ENCODE measurements around the gene UBQLN1.
"Not testable (repeated sequence)": the region's sequence is repeated elsewhere in the genome, so short reads cannot be mapped to it uniquely, and the experiment has no call there.

Gene UBQLN1

DNA sequence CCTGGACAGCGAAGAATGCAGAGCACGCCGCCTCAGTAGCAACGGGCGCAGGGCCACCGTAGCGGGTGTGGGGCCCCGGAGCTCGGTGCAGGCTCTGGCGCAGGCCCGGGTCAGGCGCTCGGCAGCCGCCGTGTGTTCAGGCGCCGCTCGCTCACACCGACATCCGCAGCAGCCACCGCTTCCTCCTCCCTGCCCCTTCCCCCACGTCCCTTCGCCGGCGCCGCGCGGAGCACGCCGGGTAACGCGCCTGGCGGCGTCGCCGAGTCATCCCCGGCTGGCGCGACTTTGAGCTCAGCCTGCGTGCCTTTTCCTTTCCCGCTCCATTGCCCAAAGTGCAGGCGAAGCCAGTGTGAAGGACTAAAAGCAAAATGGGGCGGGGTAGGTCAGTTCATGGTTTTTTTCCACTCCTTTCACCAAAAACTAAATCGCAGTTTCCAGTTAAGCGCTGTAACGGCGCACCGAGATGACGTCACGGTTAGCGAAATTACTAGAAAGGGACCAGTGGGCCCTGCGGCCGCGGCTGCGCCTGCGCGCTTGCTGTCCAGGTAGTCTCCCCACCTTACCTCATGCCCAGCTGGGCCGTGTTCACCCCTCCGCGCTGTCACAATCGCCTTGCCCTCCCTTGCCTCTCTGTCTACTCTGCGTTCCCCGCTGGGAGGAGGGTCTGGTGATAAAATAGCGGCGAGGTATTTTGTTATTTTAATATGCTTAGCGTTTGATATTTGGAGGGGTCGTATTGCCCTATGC is at the start of gene UBQLN1:
TSS of gene UBQLN1 (minus strand) at position 191 of the 747 bp plus-strand sequence. CDS start 279 bp downstream, outside the sequence.
- in situ Hi-C loops (cut with MboI; ENCODE audit: low sequenced_read_pairs): no loop called here

DNA sequence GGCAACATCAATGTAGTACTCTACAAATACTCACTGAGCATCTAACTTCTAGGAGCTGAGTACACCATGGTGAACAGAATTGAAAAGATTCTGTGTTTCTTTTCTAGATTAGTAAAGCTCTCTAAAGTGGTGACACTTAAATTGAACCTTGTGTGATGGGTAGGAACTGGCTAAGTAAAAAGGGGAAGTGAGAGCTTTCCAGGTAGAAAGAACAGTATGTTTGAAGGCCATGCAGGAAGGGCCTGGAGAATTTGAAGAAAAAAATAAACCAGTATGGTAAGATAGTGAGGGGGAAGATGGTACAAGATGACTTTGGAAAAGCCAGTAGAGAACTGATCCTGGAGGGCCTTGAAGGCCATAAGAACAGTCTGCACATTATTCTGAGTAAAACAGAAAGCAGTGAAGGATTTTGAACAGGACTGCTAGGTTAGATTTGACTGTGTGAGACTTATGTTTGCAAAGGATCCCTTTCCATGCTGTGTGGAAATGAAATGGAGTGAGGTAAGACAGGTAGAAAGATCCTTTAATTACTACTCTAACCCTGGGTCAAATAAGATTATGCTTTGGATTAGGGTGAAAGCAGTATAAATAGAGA is 46.7 kb upstream of the UBQLN1 start:
- in situ Hi-C loops (cut with MboI; ENCODE audit: low sequenced_read_pairs): no loop called here

DNA sequence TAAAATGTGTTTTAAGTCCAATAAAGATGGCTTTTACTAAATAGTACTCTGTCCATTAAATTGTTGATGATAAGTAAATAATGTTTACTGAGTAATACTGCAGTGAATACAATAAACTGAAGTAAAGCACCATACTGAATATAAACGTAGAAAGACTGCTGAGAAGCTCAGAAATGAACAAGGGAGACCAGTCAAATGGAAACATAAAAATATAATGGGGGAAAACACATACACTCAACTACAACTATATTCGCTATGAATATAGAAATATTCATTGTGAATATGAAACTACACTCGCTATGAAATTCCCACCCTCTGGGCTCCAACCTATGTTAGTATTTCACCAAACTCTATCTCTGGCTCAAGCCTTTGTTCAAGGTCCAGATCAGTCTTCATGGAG is 41.9 kb upstream of the UBQLN1 start:
- in situ Hi-C loops (cut with MboI; ENCODE audit: low sequenced_read_pairs): no loop called here

DNA sequence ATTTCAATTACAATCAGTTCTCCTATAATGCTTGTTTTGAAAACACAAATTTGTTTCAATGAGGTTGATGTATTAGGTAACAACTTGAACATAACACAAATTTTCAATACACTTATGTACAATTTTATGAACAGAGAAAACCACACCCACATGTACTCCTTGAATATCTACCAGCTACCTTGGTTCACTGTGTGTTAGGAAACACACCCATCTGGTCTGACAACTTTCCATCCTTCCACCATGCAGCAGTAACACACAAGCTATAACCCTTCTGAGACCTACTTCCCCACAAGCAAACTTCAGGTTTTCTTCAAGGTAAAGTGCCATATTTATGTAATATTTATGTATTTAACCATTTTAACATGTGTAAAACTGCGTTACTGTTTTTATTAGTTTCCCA is 36.4 kb upstream of the UBQLN1 start:
- in situ Hi-C loops (cut with MboI; ENCODE audit: low sequenced_read_pairs): no loop called here

DNA sequence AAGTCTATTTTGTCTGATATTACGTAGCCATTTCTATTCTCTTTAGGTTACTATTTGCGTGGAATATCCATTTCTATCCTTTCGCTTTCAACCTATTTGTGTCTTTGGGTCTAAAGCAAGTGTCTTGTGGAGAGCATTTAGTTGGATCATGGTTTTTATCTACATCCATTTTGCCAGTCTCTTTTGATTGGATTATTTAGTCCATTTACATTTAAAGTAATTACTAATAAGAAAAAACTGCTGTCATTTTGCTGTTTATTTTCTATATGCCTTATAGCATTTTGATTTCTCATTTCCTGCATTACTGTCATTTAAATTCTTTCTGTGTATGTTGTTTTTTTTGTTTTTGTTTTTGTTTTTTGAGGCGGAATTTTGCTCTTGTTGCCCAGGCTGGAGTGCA is 26.0 kb upstream of the UBQLN1 start:
- in situ Hi-C loops (cut with MboI; ENCODE audit: low sequenced_read_pairs): no loop called here

DNA sequence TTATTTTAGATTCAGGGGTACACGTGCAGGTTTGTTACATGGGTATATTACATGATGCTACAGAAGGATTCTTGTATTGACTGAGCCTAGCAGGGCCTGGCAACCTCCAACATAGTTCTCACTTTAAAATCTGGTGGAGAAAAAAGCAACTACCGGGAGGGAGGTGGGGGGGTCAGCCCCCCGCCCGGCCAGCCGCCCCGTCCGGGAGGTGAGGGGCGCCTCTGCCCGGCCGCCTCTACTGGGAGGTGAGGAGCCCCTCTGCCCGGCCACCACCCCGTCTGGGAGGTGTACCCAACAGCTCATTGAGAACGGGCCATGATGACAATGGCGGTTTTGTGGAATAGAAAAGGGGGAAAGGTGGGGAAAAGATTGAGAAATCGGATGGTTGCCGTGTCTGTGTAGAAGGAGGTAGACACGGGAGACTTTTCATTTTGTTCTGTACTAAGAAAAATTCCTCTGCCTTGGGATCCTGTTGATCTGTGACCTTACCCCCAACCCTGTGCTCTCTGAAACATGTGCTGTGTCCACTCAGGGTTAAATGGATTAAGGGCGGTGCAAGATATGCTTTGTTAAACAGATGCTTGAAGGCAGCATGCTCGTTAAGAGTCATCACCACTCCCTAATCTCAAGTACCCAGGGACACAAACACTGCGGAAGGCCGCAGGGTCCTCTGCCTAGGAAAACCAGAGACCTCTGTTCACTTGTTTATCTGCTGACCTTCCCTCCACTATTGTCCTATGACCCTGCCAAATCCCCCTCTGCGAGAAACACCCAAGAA is 21.0 kb upstream of the UBQLN1 start:
- in situ Hi-C loops (cut with MboI; ENCODE audit: low sequenced_read_pairs): not testable (repeated sequence)

DNA sequence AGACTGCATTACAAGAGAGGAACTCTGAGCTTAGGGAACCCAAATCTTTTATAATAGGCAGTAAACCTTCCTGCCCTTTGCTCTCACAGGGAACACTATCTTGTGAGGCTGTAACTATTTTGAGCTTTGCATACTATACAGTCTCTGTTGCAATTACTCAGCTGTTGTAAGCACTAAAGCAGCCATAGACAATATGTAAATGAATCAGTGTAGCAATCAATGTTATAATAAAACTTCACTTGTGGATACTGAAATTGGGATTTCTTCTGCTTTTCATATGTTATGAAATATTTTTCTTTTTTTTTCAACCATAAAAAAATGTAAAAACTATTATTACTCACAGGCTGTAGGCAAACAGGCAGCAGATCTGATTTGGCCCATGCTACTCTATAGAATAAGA is 16.7 kb upstream of the UBQLN1 start:
- in situ Hi-C loops (cut with MboI; ENCODE audit: low sequenced_read_pairs): no loop called here

DNA sequence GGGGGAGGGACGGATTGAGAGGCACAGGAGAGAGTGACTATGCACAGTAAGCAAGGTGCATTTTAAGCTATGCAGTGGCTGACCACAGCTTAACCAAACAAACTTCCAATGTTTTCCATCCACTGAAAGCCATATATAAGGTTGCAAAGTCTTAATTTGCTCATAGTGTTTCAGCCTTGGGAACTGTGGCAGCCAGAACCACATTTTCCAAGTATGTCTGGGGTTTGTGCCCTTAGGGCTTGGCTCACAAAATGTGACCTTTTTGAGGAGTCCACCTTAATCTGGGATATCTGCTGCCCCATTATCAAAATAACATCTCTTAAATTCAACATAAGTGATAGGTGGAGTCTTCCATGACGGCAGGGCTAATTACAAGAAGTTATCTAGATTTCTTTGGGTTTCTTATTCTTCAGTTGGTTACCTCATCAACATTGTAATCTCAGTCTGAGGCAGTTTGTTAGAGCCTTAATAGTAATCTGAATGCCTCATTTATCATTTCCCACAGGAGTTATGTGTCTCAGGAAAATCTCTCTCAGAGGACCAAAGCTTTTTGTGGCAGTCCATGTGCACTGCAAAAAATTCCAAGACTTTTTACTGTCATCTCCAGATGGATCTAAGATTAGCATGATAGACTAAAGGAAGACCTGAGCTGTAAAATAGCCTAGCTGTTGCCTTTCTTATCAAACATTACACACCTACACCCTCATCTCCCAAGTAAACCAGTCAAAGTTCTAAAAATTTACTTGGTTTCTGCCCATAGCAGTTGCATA is 15.2 kb upstream of the UBQLN1 start:
- in situ Hi-C loops (cut with MboI; ENCODE audit: low sequenced_read_pairs): no loop called here

DNA sequence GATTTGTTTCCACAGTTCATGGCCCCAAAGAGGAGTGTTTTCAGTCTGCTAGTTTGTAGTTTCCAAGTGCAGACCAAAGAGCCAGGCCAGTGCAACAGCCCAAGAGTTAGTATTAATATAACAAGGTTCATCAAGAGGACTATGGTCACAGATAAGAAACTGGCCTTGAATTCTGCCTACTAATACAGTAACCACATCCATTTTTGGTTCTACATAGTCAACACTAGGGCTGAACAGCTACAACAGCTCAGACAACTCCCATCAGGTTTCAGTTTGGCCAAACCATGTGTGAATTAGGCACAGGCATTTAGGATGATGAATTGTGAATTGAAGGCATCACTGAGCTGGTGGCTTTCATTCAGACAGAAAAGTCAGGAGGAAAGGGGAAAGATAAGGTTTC is 13.8 kb upstream of the UBQLN1 start:
- in situ Hi-C loops (cut with MboI; ENCODE audit: low sequenced_read_pairs): no loop called here

DNA sequence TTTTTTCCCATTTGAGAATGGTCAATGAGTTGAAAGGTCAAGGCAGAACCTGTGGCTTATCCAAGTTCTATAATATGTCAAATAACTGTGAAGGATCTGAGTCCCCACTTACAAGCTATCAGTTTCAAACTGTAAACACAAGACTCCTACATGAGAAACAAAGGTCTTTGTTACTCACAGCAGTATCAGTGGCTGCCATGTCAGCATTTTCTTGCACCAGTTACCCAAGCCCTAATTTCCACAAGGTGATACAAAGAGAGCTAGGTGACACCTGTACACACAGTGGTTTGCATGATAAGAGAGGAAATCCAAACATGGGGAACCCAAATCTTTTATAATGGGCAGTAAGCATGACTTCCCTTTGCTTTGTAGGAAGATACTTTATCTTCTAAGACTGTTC is 8.0 kb upstream of the UBQLN1 start:
- in situ Hi-C loops (cut with MboI; ENCODE audit: low sequenced_read_pairs): no loop called here

DNA sequence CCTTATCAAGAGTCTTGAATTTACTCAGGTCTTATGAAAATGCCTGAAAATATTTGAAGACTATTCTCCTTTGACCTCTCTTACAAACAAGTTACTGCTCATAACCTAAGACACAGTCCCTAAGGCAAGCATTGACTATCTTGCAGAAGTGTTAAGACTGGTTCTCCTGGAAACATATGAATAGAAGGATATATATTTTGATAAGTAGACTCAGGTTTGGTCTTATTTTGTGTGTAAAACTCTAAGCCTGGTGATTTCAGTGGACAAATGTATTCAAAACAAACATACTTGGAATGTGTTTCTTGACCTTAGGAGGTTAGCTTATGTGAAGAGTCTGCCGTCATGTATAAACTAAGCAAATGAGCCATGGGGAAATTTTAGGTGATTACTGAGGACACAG is 7.5 kb upstream of the UBQLN1 start:
- in situ Hi-C loops (cut with MboI; ENCODE audit: low sequenced_read_pairs): no loop called here

DNA sequence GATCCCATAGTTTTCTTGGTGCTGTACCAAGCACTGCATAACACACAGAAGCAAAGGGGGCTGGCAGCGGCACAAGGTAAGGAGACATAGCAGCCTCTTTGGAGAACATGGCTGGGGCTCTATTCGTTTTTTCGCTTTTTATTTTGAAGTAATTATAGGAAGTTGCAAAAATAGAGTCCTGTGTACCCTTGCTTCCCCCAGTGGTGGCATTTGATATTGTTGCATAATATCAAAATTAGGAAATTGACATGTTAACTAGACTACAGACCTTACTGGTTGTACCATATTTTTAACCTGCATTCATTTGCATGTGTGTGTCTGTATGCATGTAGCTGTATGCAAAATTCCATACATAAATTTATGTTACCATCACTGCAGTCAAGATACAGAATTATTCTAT is 6.6 kb upstream of the UBQLN1 start:
- in situ Hi-C loops (cut with MboI; ENCODE audit: low sequenced_read_pairs): no loop called here

DNA sequence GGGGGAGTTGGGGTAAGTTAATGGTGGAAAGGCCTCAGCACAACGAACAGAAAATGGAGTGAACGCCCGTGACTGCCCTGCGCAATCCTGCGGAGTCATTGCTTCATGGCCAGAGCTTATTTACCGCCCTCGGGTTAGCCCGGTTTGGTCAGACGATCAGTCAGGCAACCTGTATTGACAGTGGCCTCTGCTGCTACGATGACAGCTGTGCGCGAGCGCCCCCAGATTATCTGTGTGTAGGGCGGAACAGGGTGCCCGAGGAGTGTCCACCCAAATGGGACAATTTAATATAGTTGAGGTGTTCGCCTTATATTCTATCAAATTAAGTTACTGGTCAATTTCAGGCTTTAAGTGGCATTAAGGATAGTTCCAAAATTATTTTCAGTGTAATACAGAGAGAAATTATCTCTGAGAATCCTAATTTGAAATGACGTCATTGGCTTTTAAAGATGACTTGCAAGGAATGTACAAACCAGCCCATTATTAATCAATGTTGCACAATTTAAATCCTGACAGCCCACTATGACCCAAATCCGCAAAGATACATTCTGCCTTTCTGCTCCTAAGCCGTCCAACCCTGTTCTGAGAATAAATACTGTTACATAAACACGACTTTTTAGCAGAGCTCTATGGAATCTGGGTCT is 879 bp upstream of the UBQLN1 start:
- in situ Hi-C loops (cut with MboI; ENCODE audit: low sequenced_read_pairs): no loop called here

DNA sequence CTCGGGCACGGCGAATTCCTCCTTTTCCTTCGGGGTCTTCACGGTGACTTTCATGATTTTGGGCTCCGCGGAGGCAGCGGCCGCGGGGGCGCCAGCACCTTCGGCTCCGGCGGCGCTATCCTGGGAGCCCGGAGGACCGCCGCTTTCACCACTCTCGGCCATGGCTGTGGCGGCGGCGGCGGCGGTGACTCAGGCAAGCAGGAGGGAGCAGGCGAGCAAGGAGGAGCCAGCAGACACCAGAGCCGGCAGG is 315 bp downstream of the UBQLN1 start:
- in situ Hi-C loops (cut with MboI; ENCODE audit: low sequenced_read_pairs): no loop called here

DNA sequence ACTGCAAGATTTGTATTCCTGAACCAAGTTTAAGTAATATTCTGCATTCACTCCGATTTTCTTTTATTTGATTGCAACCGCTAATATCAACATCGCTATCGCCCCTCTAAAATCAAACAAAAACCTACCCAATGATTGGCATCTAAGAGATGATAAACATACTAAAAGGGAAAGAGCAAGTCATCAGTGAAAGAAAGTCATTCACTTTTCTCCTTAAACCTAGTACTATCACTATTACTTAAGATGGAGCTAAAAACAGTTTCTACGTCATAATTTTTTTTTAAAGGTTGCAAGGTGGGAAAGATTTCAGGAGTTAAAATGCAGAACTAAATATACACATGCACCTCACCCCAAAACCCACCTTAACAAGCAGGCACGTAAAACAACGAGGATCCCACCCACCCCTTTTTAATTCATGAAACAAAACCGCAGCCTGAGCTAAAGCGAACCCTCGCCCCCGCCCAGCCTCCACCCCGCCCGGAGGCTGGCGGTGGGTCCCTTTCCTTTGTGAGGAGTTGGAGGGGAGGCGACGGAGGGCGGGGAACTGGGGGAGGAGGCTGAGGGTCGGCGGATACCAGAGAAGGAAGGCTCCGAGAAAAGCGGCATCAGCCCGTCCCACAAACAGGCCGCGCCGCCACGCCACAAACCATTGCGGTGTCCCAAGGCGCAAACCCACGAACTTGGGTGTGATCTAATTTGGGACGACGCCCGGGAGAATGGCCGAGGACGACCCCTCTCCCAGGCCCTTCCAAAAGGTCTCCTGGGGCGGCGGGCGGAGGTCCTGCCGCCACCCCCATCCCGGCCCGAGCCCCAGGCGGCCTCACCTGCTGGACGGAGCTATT is 861 bp downstream of the UBQLN1 start:
- in situ Hi-C loops (cut with MboI; ENCODE audit: low sequenced_read_pairs): no loop called here

DNA sequence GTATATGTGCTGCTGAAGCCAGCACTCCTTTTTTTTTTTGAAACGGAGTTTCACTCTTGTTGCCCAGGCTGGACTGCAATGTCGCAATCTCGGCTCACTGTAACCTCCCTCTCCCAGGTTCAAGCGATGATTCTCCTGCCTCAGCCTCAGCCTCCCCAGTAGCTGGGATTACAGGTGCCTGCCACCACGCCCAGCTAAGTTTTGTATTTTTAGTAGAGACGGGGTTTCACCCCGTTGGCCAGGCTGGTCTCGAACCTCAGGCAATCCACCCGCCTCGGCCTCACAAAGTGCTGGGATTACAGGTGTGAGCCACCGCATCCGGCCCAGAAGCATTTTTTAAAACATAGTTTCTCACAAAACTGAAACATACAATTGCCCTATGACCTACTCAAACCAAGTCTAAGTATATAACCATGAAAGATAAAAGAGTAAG is 2.5 kb downstream of the UBQLN1 start:
- in situ Hi-C loops (cut with MboI; ENCODE audit: low sequenced_read_pairs): not testable (repeated sequence)

DNA sequence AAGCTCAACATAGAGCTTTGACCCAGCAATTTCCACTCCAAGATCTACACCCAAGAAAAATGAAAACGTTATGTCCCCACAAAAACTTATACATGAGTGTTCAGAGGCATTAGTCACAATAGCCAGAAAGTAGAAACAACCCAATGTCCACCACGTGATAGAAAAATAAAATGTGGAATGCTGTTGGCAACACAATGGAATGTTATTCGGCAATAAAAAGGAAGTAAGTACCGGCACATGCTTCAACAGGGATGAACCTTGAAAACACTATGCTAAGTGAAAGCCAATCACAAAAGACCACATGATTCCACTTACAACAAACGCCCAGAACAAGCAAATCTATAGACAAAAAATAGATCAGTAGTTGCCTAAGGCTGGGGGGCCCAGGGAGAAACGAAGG is 6.0 kb downstream of the UBQLN1 start:
- in situ Hi-C loops (cut with MboI; ENCODE audit: low sequenced_read_pairs): no loop called here

DNA sequence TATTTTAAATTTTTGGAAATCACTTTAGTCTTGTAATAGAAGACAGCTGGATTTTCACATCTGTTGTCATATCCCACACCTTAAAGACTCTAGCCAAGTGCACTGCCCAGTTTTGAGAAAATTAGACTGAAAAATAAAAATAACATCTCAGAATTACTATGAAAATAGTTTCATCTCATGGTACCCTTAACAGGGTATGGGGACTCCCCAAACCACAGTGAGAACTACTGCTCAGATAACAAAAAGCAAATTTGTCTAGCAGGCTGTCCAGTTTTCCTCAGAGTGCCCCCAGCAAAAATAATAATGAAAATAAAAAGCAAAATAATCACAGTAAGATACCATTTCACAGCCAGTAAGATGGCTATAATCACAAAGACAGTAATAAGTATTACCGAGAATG is 6.5 kb downstream of the UBQLN1 start:
- in situ Hi-C loops (cut with MboI; ENCODE audit: low sequenced_read_pairs): no loop called here

DNA sequence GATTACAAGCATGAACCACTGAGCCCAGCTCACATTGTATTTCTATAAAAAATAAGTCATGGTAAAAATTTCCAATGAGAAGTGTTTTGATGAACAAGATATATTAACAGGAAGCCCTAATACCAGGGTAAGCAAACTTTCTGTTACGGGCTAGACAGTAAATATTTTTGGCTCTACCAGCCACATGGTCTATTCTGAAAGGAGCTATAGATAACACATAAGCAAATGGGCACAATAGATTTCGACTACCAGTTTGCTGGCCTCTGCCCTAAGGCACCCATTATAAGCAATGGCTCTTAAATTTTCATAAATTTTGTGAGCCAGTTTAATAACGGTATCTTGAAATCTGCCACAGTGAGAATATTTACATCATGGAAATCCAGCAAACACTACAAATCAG is 8.1 kb downstream of the UBQLN1 start:
- in situ Hi-C loops (cut with MboI; ENCODE audit: low sequenced_read_pairs): no loop called here

DNA sequence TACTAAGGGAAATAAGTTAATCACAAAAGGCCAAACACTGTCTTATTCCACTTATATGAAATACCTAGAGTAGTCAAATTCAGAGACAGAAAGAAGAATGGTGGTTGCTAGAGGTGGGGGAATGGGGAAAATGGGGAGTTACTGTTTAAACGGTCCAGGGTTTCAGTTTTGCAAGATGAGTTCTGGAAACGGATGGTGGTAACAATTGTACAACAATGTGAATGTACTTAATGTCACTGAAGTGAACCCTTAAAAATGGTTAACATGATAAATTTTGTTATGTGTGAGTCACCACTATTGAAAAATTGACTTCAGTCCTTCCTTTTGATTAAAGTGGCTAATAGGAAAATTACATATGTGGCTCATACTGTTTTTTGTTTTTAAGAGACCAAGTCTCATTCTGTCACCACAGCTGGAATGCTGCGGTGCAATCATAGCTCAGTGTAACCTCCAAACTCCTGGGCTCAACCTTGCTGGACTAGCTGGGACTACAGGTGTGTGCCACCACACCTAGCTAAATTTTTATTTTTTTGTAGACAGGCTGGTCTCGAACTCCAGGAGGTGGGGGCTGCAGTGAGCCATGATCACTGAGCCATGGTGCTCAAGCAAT is 8.7 kb downstream of the UBQLN1 start:
- in situ Hi-C loops (cut with MboI; ENCODE audit: low sequenced_read_pairs): no loop called here

All from HL-60/S4 (cell line).